Adrenal gland (tissue), 12 donors: Measurements from ENCODE around the gene OXNAD1. TPM values are rescaled to one million over a fixed set of nuclear protein-coding genes. Genes with fewer than 3 reads are reported as not detected.
A peak's percentile ranks its signal among the peaks of the same experiment; 100 is the strongest.

Experiments used
- DNase-seq, 7 donors: peaks; one replicate each; pipeline ENCODE4 v3.0.0-alpha.2; 2019 to 2020
- H3K27ac ChIP-seq, 5 donors: fragments of 200-600 bp; sonication (generic) in 4 of 5; 1 replicate in 3 of 5; 2 replicates in 2 of 5; pipeline versions ENCODE4 v1.5.1 to v1.8.0; 2016 to 2020; ENCODE audit warnings: mild to moderate bottlenecking in 1 of 5
- H3K27me3 ChIP-seq: fragments of 200-600 bp; 2 replicates; pipeline ENCODE4 v1.8.0; 2021
- H3K36me3 ChIP-seq, 2 donors: fragments of 200-600 bp; replicated peaks in 1 of 2; 1 replicate in 1 of 2; 2 replicates in 1 of 2; pipeline versions ENCODE4 v1.5.1 to v1.8.0; 2018 to 2022
- H3K4me1 ChIP-seq, 2 donors: fragments of 200-600 bp; replicated peaks in 1 of 2; 1 replicate in 1 of 2; 2 replicates in 1 of 2; pipeline versions ENCODE4 v1.5.1 to v1.8.0; 2018 to 2021
- H3K4me3 ChIP-seq, 4 donors: fragments of 200-600 bp; sonication (generic) in 3 of 4; one replicate each; pipeline ENCODE4 v1.5.1; 2016 to 2018
- H3K9me3 ChIP-seq, 3 donors: fragments of 200-600 bp; sonication (generic) in 1 of 3; replicated peaks in 1 of 3; 1 replicate in 2 of 3; 2 replicates in 1 of 3; pipeline versions ENCODE4 v1.5.1 to v1.8.0; 2016 to 2021
- CTCF ChIP-seq, 6 experiments: fragments of 450-650 bp in 4 of 6; fragments of 200-600 bp in 2 of 6; sonication (generic) in 1 of 6; IDR thresholded peaks; 1 replicate in 5 of 6; 2 replicates in 1 of 6; pipeline versions ENCODE4 v1.5.1 to v1.8.0; 2016 to 2021; ENCODE audit warnings: antibody characterized with exemption in 6 of 6, mild to moderate bottlenecking in 2 of 6, moderate library complexity in 1 of 6
- POLR2A ChIP-seq, 2 donors: fragments of 450-650 bp; IDR thresholded peaks; one replicate each; pipeline ENCODE4 v1.6.1; 2017; ENCODE audit warnings: antibody characterized with exemption in 2 of 2, mild to moderate bottlenecking in 2 of 2, moderate library complexity in 1 of 2
- WGBS, 4 donors: extraction: QIAGEN DNeasy Blood & Tissue Kit in 2 of 4; methylation state at CpG; one replicate each; pipeline versions ENCODE4 v1.1.5 to v1.1.7; 2013 to 2017; 5-methylcytosine and 5-hydroxymethylcytosine counted together
- intact Hi-C, 2 donors: fragments of 100-400 bp; cut with DNase I; formaldehyde crosslinking; loops; one replicate each; pipeline versions ENCODE4 v1.14.1 to v1.15.0; 2022 to 2023
- polyA plus RNA-seq, 3 donors: library from polyadenylated mRNA; stranded (reverse); fragments of 200-250 nt in 2 of 3; fragments of 350-450 nt in 1 of 3; fragmentation: Illumina TruSeq in 1 of 3; extraction: RNeasy Lipid Tissue Mini Kit (QIAGEN cat#74804) in 1 of 3; gene quantifications; one replicate each; pipeline ENCODE4 v1.2.3, GENCODE V29; 2013 to 2014
- total RNA-seq, 9 donors: library from RNA; depleted of rRNA in 4 of 9; stranded (reverse); fragments of >200 nt in 4 of 9; fragments of 120-200 nt in 1 of 9; fragmentation: NEBNext Ultra II Directional in 1 of 9; extraction: Animal tissue kit (Norgen Biotek cat#: 25700) in 1 of 9; gene quantifications; one replicate each; pipeline versions ENCODE4 v1.1.0 to v1.2.4, GENCODE V29; 2013 to 2023
- donor health status: healthy with polysubstance abuse.
- donor health status: Bipolar disorder and iron deficiency.
- donor health status: DM: yes; HTN: yes; CAD: no.
- donor health status: DM: no; HTN: no; CAD: no.
- donor health status: DM: no; HTN: no; CAD: no.
- donor health status: DM: yes; HTN: yes; CAD: no.

The OXNAD1 gene
- total and polyA plus RNA-seq, 12 donors = 3.6 to 22.2 (median 11.2) TPM

- Histone ChIP-seq H3K27me3 (no peaks in the 10 kb centered on the region), H3K9me3 (no peaks in the 10 kb centered on the region), H3K4me3 (no peak overlapping the region), H3K36me3 (no peaks in the 10 kb centered on the region), H3K4me1 (peaks cover 0 to 5% of the 10 kb centered on the region in 2 donors), H3K27ac (peak overlapping the region in 1 of 5 donors; percentile 12)
- intact Hi-C loops = loop anchor here in 1 of 2 donors (5.0 kb wide), 1 partner anchor 265 kb away; no protein-coding TSS in a partner anchor
- whole genome bisulfite sequencing, 4 donors = 71 to 89% (median 72%) methylated on average over 6 of the region's 6 CpGs
- TF ChIP-seq POLR2A (IDR thresholded peaks at IDR 0.05) (no peak), CTCF (IDR thresholded peaks at IDR 0.05) (no peak)
- DNase-seq = no peak
Observed at GRCh38 chr3:16286751-16287543, 21.9 kb downstream of the OXNAD1 start.

- WGBS, 4 donors = 71 to 93% (median 76%) methylated on average over 1 of the region's 1 CpG
- H3K27me3 ChIP-seq = no peaks in the 10 kb centered on the region
- H3K36me3 ChIP-seq = no peaks in the 10 kb centered on the region
- H3K4me1 ChIP-seq = peaks cover 0 to 5% of the 10 kb centered on the region in 2 donors
- no peak for DNase-seq
- H3K4me3 ChIP-seq = no peak overlapping the region
- intact Hi-C loops = loop anchor here in 1 of 2 donors (5.0 kb wide), 1 partner anchor 264 kb away; no protein-coding TSS in a partner anchor
- H3K9me3 ChIP-seq = no peaks in the 10 kb centered on the region
- TF ChIP-seq POLR2A (IDR thresholded peaks at IDR 0.05) = no peak
- TF ChIP-seq CTCF (IDR thresholded peaks at IDR 0.05) = no peak
- H3K27ac ChIP-seq = no peak overlapping the region
Observed at GRCh38 chr3:16288664-16289063, 23.7 kb downstream of the OXNAD1 start.

GRCh38 chr3:16289144-16289889, 24.3 kb downstream of the OXNAD1 start:
- Histone ChIP-seq H3K9me3 (no peaks in the 10 kb centered on the region), H3K4me3 (no peak overlapping the region), H3K27ac (no peak overlapping the region), H3K4me1 (peaks cover 0 to 5% of the 10 kb centered on the region in 2 donors), H3K27me3 (no peaks in the 10 kb centered on the region), H3K36me3 (no peaks in the 10 kb centered on the region)
- intact Hi-C loops = loop anchor here in 1 of 2 donors (5.0 kb wide), 1 partner anchor 263 kb away; no protein-coding TSS in a partner anchor
- 78 to 95% (median 86%) methylated on average over 2 of the region's 2 CpGs for WGBS, 4 donors
- no peak for TF ChIP-seq POLR2A (IDR thresholded peaks at IDR 0.05)
- TF ChIP-seq CTCF (IDR thresholded peaks at IDR 0.05) = no peak
- DNase-seq = no peak
